Measurements from ENCODE around the gene CORO6.
"Not testable (repeated sequence)": the region's sequence is repeated elsewhere in the genome, so short reads cannot be mapped to it uniquely, and the experiment has no call there.

CORO6 gene

DNA sequence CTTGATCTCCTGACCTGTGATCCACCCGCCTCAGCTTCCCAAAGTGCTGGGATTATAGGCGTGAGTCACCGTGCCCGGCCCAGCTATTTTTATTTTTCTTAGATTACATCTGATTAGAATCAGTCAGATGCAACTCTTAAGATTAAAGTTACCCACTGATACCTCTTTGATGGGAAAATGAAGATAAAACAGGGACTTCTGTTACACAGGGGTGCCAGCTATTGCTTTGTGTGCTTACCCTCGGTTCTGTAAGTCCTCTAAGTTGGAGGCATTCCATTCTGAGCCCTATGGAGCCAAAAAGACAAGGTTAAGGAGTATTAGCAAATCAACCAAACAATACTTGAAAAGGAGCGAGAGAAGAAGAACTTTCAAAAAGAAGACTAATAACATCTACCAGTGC, 32.6 kb upstream of the CORO6 start:
- H3K9ac ChIP-seq (ENCODE audit: low read depth, low read length, poor library complexity, severe bottlenecking), result no peak overlapping the region
- H3K4me3 ChIP-seq (ENCODE audit: low read length, poor library complexity, severe bottlenecking), result no peak overlapping the region
- TF ChIP-seq EZH2phosphoT487 (IDR thresholded peaks at IDR 0.05; ENCODE audit: borderline replicate concordance), result no peak
- TF ChIP-seq, protein P1, sequence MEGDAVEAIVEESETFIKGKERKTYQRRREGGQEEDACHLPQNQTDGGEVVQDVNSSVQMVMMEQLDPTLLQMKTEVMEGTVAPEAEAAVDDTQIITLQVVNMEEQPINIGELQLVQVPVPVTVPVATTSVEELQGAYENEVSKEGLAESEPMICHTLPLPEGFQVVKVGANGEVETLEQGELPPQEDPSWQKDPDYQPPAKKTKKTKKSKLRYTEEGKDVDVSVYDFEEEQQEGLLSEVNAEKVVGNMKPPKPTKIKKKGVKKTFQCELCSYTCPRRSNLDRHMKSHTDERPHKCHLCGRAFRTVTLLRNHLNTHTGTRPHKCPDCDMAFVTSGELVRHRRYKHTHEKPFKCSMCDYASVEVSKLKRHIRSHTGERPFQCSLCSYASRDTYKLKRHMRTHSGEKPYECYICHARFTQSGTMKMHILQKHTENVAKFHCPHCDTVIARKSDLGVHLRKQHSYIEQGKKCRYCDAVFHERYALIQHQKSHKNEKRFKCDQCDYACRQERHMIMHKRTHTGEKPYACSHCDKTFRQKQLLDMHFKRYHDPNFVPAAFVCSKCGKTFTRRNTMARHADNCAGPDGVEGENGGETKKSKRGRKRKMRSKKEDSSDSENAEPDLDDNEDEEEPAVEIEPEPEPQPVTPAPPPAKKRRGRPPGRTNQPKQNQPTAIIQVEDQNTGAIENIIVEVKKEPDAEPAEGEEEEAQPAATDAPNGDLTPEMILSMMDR (conservative IDR thresholded peaks at IDR 0.05; ENCODE audit: low read length), result no peak
- no peaks in the 10 kb centered on the region for H3K9me3 ChIP-seq (ENCODE audit: insufficient read depth, low read depth, low read length)
- no peaks in the 10 kb centered on the region for H3K9me2 ChIP-seq (replicated peaks; ENCODE audit: low read depth, low read length)
- no peak overlapping the region for H3K4me2 ChIP-seq (ENCODE audit: low read depth, low read length, poor library complexity, severe bottlenecking)
- H4K20me1 ChIP-seq (ENCODE audit: insufficient read depth, low read length, poor library complexity, severe bottlenecking), result no peaks in the 10 kb centered on the region
- H2AFZ ChIP-seq (ENCODE audit: low read length), result no peak overlapping the region
- peaks cover 37% of the 10 kb centered on the region; the same call in 1 of the 2 replicates for H3K36me3 ChIP-seq (ENCODE audit: insufficient read depth, low read length)
- 0 out of 2 replicates have a peak, but pooled peaks cover 2% of the 10 kb centered on the region for H3K79me2 ChIP-seq (ENCODE audit: insufficient read depth, low read length)
- no peaks in the 10 kb centered on the region for H3K27me3 ChIP-seq (ENCODE audit: insufficient read depth, low read length, poor library complexity, severe bottlenecking)
- no peaks in the 10 kb centered on the region; the same call in 1 of the 2 replicates for H3F3A ChIP-seq (ENCODE audit: low read depth)
- peaks cover 16% of the 10 kb centered on the region for H3K4me1 ChIP-seq (ENCODE audit: insufficient read depth, low read length, poor library complexity, severe bottlenecking)

DNA sequence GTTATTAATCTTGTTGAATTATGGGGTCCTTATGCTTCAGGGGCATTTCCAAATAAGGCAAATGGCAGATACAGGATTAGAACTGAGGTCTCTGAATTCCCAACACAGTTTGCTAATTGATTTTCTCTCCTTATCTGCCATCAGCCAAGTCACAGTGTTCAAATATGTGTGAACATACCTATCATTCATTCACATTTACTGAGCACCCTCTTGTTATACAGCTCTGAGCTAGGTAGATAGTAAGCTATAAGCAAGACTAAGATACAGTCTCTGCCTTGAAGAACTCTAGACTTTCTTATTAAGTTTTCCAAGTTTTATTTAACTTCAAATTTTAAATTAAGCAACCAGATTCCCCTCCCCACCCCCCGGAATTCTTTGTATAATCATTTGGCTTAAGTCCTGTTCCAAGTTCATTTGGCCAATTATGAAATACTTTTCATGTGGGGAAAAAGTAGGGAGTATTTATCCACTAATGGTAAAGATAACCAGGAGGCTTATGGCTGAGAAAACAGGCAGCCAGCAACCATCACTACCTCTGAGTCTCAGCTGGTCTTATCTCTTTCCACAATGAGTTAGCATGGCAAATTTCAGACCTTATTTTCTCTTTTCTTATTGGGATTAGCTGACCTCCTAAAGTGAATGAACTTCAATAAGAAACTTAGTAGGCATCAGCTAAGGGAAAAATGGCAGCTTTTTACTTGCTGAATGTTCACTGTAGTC, 31.4 kb upstream of the CORO6 start:
- Histone ChIP-seq H2AFZ (ENCODE audit: low read length) (no peak overlapping the region), H3K4me3 (ENCODE audit: low read length, poor library complexity, severe bottlenecking) (no peak overlapping the region), H3F3A (ENCODE audit: low read depth) (no peaks in the 10 kb centered on the region; the same call in 1 of the 2 replicates), H3K9me3 (ENCODE audit: insufficient read depth, low read depth, low read length) (no peaks in the 10 kb centered on the region), H3K27me3 (ENCODE audit: insufficient read depth, low read length, poor library complexity, severe bottlenecking) (no peaks in the 10 kb centered on the region), H3K9ac (ENCODE audit: low read depth, low read length, poor library complexity, severe bottlenecking) (no peak overlapping the region), H3K36me3 (ENCODE audit: insufficient read depth, low read length) (peaks cover 40% of the 10 kb centered on the region; the same call in 1 of the 2 replicates), H3K9me2 (replicated peaks; ENCODE audit: low read depth, low read length) (no peaks in the 10 kb centered on the region), H4K20me1 (ENCODE audit: insufficient read depth, low read length, poor library complexity, severe bottlenecking) (no peaks in the 10 kb centered on the region), H3K4me1 (ENCODE audit: insufficient read depth, low read length, poor library complexity, severe bottlenecking) (peaks cover 10% of the 10 kb centered on the region), H3K4me2 (ENCODE audit: low read depth, low read length, poor library complexity, severe bottlenecking) (no peak overlapping the region), H3K79me2 (ENCODE audit: insufficient read depth, low read length) (0 out of 2 replicates have a peak, but pooled peaks cover 2% of the 10 kb centered on the region)
- TF ChIP-seq, protein P1 (conservative IDR thresholded peaks at IDR 0.05; ENCODE audit: low read length), result no peak
- TF ChIP-seq EZH2phosphoT487 (IDR thresholded peaks at IDR 0.05; ENCODE audit: borderline replicate concordance), result no peak

DNA sequence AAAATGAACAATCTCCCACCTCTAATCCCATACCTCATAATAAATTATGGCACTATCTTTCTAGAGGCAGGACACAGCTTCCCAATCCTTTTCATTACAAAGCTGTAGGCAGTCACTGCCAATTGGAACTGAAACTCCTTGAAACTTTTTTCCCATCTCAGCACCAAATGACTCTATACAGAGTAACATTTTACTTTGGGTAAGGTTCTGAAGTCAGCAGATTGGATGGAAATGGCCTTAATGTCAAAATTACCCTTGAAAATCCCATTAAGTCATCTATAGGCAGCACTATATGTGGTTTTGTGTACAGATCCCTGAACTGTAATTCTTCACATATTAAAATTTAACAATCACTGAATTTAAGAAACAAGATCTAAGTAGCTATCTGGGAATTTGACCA, 30.3 kb upstream of the CORO6 start:
- Histone ChIP-seq H3K27me3 (ENCODE audit: insufficient read depth, low read length, poor library complexity, severe bottlenecking) (no peaks in the 10 kb centered on the region), H3F3A (ENCODE audit: low read depth) (no peaks in the 10 kb centered on the region), H3K9me2 (replicated peaks; ENCODE audit: low read depth, low read length) (no peaks in the 10 kb centered on the region), H3K9ac (ENCODE audit: low read depth, low read length, poor library complexity, severe bottlenecking) (no peak overlapping the region), H4K20me1 (ENCODE audit: insufficient read depth, low read length, poor library complexity, severe bottlenecking) (no peaks in the 10 kb centered on the region), H2AFZ (ENCODE audit: low read length) (no peak overlapping the region), H3K79me2 (ENCODE audit: insufficient read depth, low read length) (no peaks in the 10 kb centered on the region), H3K4me1 (ENCODE audit: insufficient read depth, low read length, poor library complexity, severe bottlenecking) (no peaks in the 10 kb centered on the region), H3K4me2 (ENCODE audit: low read depth, low read length, poor library complexity, severe bottlenecking) (no peak overlapping the region), H3K9me3 (ENCODE audit: insufficient read depth, low read depth, low read length) (no peaks in the 10 kb centered on the region), H3K36me3 (ENCODE audit: insufficient read depth, low read length) (peaks cover 40% of the 10 kb centered on the region; the same call in 1 of the 2 replicates), H3K4me3 (ENCODE audit: low read length, poor library complexity, severe bottlenecking) (no peak overlapping the region)
- no peak for TF ChIP-seq EZH2phosphoT487 (IDR thresholded peaks at IDR 0.05; ENCODE audit: borderline replicate concordance)
- TF ChIP-seq, protein P1 (conservative IDR thresholded peaks at IDR 0.05; ENCODE audit: low read length), result no peak

DNA sequence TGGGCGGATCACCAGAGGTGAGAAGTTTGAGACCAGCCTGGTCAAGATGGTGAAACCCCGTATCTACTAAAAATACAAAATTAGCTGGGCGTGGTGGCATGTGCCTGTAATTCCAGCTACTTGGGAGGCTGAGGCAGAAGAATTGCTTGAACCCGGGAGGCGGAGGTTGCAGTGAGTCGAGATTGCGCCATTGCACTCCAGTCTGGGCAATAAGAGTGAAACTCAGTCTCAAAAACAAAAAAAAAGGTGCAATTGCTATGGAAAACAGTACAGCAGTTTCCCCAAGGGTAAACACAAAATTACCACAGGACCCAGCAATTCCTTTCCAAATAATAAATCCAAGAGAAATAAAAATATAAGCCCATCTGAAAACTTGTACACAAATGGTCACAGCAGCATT, 29.2 kb upstream of the CORO6 start:
- not testable (repeated sequence) for H3K9me3 ChIP-seq (ENCODE audit: insufficient read depth, low read depth, low read length); H4K20me1 ChIP-seq (ENCODE audit: insufficient read depth, low read length, poor library complexity, severe bottlenecking); H3K4me2 ChIP-seq (ENCODE audit: low read depth, low read length, poor library complexity, severe bottlenecking); H2AFZ ChIP-seq (ENCODE audit: low read length); H3K9ac ChIP-seq (ENCODE audit: low read depth, low read length, poor library complexity, severe bottlenecking); H3K4me1 ChIP-seq (ENCODE audit: insufficient read depth, low read length, poor library complexity, severe bottlenecking); H3K79me2 ChIP-seq (ENCODE audit: insufficient read depth, low read length); H3F3A ChIP-seq (ENCODE audit: low read depth); H3K9me2 ChIP-seq (replicated peaks; ENCODE audit: low read depth, low read length); H3K4me3 ChIP-seq (ENCODE audit: low read length, poor library complexity, severe bottlenecking); H3K27me3 ChIP-seq (ENCODE audit: insufficient read depth, low read length, poor library complexity, severe bottlenecking)
- H3K36me3 ChIP-seq (ENCODE audit: insufficient read depth, low read length), result peaks cover 43% of the 10 kb centered on the region; the same call in 1 of the 2 replicates

All from Loucy (cell line).